ENCODE measurements around the gene EFCC1.
A peak's percentile ranks its signal among the peaks of the same experiment; 100 is the strongest.

The EFCC1 gene, protein sequence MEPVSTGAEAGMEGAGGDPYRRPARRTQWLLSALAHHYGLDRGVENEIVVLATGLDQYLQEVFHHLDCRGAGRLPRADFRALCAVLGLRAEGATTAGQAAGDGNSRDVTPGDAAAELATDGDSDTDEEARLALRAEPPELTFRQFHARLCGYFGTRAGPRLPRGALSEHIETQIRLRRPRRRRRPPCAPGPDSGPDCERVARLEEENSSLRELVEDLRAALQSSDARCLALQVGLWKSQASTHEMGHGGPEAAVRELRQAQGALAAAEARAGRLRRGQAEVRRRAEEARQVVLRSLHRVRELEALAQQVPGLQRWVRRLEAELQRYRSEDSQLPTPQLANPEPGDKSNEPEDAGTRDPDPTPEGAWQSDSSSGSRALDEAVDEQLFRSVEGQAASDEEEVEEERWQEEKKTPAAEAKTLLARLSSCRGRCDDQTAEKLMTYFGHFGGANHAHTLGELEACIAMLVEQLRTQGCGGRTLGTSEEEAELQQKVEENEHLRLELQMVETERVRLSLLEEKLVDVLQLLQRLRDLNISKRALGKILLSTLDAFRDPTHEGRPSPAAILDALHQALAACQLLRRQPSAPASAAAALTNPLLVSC

GRCh38 chr3:129001101-129001805 is at the start of gene EFCC1:
Gene EFCC1, plus strand, starts transcription at chr3:129001304. Its CDS starts 325 bp downstream, at chr3:129001629.
- no peak for DNase-seq (ENCODE audit: low read depth in 3 of 3, low spot score in 1 of 3)

DNA sequence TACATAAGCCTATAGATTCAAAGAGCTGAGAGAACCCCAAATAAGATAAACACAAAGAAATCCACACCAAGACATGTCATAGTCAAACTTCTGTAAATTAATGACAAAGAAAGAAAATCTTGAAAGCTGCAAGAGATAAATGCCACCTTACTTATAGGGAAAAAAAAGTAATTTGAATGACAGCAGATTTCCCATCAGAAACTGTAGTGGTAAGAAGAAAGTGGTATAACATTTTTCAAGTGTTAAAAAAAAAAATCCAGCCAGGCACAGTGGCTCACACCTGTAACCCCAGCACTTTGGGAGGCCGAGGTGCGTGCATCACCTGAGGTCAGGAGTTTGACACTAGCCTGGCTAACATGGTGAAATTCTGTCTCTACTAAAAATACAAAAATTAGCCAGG is 44.7 kb upstream of the EFCC1 start:
- DNase-seq (ENCODE audit: low read depth in 3 of 3, low spot score in 1 of 3) = no peak

DNA sequence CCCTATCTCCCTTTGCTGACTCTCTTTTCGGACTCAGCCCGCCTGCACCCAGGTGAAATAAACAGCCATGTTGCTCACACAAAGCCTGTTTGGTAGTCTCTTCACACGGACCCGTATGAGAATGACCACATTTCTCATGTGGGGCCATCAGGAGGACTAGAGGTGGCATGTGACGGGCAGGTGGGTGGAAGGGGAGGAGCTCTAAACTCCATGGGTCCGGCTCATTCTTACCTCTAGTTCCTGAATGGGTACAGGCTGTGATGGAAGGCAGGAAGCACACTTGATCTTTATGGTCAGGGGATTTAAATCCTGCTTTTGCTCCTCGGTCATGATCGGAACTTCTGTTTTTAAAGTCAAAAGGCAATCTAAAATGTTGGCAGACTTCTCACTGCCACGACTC is 35.8 kb upstream of the EFCC1 start:
- no peak for DNase-seq (ENCODE audit: low read depth in 3 of 3, low spot score in 1 of 3)

GRCh38 chr3:128965818-128966217 is 35.3 kb upstream of the EFCC1 start:
- DNase-seq (ENCODE audit: low read depth in 3 of 3, low spot score in 1 of 3) = no peak

- no peak for DNase-seq (ENCODE audit: low read depth in 3 of 3, low spot score in 1 of 3)
These were observed 33.3 kb upstream of the EFCC1 start for GRCh38 chr3:128967748-128968355.

GRCh38 chr3:128969993-128970739 is 30.9 kb upstream of the EFCC1 start:
- DNase-seq (ENCODE audit: low read depth in 3 of 3, low spot score in 1 of 3) = peak in 2 of 3 donors; percentile 46

GRCh38 chr3:128970740-128971047 is 30.4 kb upstream of the EFCC1 start:
- DNase-seq (ENCODE audit: low read depth in 3 of 3, low spot score in 1 of 3) = no peak

DNA sequence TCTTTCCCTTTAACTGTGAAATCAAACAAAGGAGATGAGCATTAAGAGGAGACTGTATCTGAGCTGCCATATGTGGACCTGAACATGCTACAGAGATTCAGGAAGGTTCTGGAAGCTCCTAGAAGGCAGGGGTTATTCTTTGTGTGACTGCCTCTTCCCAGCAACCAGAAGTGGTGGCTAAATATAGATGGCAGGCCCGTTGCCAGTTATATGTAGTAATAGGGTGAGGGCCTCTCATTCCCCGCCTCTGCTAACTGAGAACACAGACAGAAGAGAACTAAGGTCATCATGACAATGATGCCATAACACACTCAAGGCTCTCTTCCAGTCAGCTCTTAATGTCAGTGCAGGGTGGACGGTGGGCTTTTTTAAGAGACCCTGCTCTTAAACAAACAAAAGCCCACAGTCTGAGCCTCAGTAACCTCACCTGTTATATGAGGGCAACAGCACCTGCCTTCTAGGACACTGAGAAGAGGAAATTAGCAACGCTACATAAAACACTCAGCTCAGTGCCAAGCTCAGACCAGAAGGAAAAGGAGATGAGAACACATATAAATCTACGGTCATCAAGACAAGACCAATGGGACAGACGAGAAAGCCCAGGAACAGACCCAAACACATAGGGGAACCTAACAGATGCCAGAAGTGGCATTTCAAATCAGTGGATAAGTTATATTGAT is 29.5 kb upstream of the EFCC1 start:
- DNase-seq (ENCODE audit: low read depth in 3 of 3, low spot score in 1 of 3) = no peak

DNA sequence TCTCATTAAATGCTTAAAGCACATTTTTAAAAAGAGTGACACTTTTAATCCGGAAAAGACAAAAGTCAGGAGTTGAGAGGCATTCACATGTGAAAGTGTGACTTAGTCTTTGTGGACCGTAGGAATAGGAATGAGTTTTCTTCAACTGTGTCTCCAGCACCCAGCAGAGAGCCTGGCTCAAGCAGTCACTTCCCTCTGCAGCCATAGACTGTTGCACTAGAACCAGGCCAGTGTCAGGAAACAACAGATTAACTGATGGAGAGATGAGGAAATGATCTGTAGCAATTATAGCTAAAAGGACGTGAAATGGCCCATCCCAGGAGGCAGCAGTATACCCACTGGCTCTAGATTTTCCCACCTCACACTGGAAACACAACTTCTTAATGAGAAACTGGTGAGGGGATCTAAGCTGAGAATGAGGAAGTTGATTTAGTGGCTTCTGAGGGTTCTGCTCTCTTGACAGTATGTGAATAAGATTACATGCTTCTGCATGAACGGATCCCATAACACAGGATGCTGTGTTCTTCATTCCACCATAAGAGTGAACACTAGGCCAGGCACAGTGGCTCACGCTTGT is 27.0 kb upstream of the EFCC1 start:
- DNase-seq (ENCODE audit: low read depth in 3 of 3, low spot score in 1 of 3) = no peak

- DNase-seq (ENCODE audit: low read depth in 3 of 3, low spot score in 1 of 3) = no peak
These were observed 25.8 kb upstream of the EFCC1 start for GRCh38 chr3:128975276-128975675.

GRCh38 chr3:128983293-128984069 is 17.6 kb upstream of the EFCC1 start:
- no peak for DNase-seq (ENCODE audit: low read depth in 3 of 3, low spot score in 1 of 3)

GRCh38 chr3:128984596-128984995 is 16.5 kb upstream of the EFCC1 start:
- DNase-seq (ENCODE audit: low read depth in 3 of 3, low spot score in 1 of 3) = no peak

GRCh38 chr3:128987302-128988100 is 13.6 kb upstream of the EFCC1 start:
- DNase-seq (ENCODE audit: low read depth in 3 of 3, low spot score in 1 of 3) = no peak

GRCh38 chr3:128988286-128988685 is 12.8 kb upstream of the EFCC1 start:
- no peak for DNase-seq (ENCODE audit: low read depth in 3 of 3, low spot score in 1 of 3)

- DNase-seq (ENCODE audit: low read depth in 3 of 3, low spot score in 1 of 3) = no peak
These were observed 9.7 kb upstream of the EFCC1 start for GRCh38 chr3:128991355-128991895.

- no peak for DNase-seq (ENCODE audit: low read depth in 3 of 3, low spot score in 1 of 3)
These were observed 8.1 kb upstream of the EFCC1 start for GRCh38 chr3:128992926-128993460.

DNA sequence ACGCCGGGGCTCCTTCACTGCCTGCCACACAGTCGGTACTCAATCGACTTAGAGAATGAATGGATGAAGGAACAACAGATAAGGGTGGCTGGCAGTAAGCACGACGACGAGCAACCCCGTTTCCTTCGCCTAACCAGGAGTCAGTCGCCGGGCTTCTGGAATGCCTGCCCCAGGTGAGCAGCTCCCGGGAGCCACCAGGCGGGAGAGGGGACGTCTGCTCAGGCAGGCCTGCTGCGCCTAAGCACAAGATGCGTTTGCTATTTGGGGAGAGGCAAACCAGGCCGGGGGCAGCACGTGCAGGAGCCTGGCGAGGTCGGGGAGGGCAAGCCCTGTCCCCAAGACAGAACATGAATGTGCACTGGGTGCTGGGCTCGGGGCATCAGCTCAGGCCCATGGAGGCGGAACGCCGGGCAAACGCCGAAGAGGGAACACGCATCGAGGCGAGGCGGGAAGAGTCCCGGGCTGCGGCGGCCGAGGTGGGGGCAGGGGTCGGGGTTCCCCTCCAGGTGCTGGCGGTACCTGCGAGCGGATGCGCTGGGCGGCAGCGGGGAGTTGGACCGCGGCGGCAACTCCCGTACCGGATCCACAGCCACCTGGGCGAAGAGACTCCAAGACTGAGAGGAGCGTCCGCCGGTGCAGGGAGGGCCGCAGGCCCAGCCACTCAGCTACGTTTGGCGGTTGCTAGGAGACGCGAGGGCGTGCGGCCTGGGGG is 7.5 kb upstream of the EFCC1 start, which contains the start of gene CFAP92:
Gene CFAP92 (minus strand): TSS at position 616 of the 712 bp plus-strand sequence. CDS start 772 bp downstream, outside the sequence.
- peak; percentile 80 to 87 (median 83) for DNase-seq (ENCODE audit: low read depth in 3 of 3, low spot score in 1 of 3)
